VCaP (cell line): ENCODE results near the gene GSG1L.

Source experiments
- H3K27ac ChIP-seq: fragments of 450-650 bp; 2 replicates; pipeline ENCODE4 v1.5.1; 2017
- TF ChIP-seq, protein P1 (sequence below): fragments of 450-650 bp; conservative IDR thresholded peaks from 2 replicates; pipeline ENCODE4 v1.5.1; 2017; ENCODE audit warnings: mild to moderate bottlenecking, moderate library complexity

GSG1L gene

DNA sequence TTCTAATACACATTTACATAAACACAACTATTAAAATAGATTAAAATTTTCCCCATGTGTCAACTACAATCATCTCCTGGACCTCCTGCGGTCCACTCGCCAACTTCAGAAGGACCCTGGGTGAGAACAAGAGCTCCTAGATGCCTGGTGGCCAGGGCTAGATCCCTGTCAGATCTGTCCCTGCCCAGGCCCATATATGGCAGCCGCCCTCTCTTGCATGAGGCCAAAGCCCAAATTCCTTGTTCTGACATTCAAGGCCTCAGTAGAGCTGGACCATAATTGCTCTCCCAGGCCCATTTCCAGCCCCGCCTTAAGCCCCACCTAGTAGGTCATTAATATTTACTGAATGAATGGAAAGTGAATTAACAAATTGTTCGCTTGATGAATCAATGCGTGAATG lies 275.8 kb downstream of the GSG1L start:
- no peak overlapping the region for H3K27ac ChIP-seq
- TF ChIP-seq, protein P1, sequence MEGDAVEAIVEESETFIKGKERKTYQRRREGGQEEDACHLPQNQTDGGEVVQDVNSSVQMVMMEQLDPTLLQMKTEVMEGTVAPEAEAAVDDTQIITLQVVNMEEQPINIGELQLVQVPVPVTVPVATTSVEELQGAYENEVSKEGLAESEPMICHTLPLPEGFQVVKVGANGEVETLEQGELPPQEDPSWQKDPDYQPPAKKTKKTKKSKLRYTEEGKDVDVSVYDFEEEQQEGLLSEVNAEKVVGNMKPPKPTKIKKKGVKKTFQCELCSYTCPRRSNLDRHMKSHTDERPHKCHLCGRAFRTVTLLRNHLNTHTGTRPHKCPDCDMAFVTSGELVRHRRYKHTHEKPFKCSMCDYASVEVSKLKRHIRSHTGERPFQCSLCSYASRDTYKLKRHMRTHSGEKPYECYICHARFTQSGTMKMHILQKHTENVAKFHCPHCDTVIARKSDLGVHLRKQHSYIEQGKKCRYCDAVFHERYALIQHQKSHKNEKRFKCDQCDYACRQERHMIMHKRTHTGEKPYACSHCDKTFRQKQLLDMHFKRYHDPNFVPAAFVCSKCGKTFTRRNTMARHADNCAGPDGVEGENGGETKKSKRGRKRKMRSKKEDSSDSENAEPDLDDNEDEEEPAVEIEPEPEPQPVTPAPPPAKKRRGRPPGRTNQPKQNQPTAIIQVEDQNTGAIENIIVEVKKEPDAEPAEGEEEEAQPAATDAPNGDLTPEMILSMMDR: no peak

DNA sequence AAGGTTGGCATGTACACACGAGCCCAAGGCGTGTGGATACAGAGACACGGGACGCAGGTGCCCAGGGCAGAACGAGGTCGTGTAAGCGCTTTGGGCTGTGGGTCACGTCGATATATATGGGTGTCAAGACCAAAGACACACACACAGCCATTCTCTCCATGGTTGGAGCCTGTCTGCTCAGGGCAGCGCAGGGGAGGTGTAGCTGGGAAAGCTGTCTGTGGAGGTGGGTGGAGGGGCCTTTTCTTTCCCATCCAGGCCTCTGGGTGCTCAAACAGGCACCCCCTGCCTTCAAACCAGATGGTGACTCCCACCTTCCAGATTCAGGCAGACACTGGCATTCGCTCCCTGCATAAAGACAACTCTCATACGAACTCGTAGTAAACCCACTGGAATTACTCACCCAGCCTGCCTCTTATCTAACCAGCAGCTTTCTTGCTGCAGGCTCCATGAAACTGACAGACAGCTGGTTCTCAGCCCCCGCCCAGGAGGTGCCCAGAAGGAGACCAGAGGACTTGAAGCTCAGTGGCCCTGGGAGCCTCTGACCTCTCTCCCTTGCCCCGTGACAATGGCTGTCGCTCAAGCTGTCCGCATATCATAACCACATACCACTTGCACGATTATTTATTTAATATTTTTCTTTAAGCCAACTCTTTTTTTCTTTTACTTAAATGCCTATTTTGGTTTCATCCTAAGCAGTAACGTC lies 276.4 kb downstream of the GSG1L start:
- TF ChIP-seq, protein P1: no peak
- H3K27ac ChIP-seq: no peak overlapping the region

DNA sequence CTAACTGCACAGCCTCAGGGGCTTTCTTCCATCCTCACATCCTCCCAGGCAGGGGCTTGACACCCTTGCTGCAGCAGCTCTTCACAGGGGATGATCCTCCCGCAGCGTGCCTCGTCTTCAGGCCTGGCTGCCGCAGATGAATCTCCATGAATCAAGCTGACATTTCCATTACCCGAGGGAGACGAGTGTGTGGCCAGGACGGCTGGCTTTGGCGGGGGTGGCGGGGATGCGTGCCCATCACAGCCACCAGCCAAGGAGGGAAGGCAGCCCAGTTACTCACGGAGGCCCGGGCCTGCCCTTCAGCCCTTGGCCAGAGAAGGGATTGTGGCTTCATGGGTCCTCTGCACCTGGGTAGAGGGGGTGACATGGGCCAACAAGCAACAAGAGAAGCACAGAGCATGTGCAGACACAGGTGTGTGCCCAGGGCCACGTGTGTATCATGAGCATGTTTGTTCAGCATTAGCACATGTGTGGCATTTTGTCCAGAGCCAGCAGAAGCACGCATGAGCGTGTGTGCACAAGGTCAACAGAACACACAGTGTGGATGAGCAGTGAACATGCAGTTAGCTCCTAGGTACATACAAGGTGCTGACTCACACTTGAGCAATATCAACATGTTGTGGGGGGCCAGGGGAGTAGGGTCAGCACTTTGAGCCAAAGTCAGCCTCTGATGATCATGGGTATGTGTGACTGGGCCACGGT lies 277.1 kb downstream of the GSG1L start:
- H3K27ac ChIP-seq: no peak overlapping the region
- TF ChIP-seq, protein P1: no peak

DNA sequence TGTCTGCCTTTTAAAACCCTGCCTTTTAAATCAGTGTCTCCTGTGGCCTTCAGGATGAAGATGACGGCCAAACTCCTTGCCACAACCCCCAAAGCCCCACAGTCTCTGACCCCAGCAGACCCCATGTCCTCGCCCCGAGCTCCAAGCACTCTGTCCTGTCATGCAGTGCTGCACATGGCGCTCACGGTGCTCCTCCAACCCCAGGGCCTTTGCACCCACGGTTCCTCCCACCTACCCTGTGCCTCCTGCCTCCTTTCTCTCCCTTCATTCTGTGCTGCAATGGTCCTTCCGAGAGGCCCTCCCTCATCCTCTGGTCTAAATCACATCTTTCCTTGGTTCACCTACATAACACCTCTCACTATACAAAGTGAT lies 278.2 kb downstream of the GSG1L start:
- TF ChIP-seq, protein P1: no peak
- H3K27ac ChIP-seq: no peak overlapping the region

DNA sequence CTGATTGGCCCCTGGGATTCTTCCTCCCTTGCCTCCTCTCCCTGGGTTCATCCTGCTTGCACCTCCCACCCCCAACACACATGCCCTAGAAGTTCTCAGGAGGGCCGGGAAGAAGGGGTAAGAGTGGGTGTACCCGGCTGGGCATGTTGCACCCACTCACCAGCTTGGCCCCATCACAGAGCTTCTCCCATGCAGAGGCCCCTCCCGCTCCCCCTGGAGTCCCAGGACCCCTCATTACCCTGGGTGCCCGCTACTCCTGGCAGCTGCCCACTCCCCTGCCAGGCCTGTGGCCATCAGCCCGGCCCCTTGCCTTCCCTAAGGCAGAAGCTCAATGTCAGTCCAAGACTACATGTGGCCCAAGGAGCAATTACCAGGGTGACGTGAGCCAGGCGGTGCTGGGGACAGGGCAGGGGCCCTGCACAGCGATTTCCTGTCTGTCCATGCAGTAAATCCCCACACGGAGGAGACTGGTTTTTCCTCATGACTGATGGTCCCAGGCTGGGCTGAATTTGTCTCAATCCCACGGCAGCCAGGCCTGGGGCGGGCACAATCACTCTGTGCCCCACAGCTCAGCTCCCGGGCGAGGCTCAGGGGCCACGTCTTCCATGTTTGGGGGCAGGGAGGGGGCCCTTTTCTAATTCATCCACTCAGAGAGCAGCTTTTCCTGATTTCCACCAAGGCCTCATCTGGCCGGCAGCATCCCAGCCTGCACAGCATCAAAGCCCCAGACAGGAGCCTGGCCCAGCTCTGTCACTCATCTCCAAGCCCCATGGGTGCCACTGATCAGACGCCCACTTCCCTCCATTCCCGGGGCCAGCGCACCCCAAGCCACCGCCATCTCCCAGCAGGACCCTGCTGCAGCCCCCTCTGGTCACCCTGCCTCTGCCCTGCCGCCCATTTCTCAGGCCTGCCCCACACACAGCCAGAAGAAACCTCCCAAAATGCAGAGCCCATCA lies 278.9 kb downstream of the GSG1L start:
- no peak overlapping the region for H3K27ac ChIP-seq
- TF ChIP-seq, protein P1: no peak

DNA sequence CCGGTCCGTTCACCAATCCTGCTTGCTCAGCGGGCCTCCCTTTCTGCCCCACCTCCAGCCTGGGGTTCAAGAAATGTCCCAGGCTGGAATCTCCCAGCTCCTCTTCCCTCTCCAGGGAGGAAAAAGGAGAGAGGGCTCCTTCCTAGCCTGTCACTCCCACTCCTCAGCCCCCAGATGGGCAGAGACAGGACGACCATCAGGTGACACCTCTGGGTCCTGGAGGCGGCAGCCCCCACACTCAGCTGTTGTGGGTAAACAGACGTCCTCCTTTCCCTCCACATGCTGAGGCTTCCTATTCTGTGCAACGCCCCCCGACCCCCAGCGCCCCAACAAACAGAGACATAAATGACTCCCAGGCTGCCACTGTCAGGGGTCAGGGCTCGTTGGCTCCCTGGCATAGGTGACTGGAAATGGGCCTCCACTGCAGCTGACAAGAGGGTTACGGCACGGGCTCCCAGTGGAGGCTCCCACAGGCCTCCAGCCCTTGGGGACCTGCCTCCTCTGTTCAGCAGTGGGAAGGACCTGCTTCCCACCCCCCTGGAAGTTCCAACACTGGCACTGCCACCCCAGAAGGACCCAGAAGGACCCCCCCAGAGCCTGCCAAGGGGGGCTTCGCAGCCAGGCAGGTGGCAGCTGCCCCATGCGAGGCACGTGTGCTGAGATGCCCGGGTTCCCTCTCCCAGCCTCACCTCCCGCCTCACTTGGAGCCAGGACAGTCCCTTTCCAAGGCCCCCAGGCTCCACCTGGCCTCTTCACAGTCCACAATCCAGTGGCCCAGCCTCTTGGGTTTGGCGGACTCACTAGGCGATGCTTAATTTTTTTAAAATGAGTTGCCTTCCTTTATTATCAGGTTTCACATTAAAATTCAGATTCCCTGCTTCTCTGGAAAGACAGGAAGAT lies 281.3 kb downstream of the GSG1L start:
- TF ChIP-seq, protein P1: no peak

More for the DNA sequence above, 281.3 kb downstream of the GSG1L start:
- H3K27ac ChIP-seq: no peak overlapping the region
